Heart left ventricle (tissue), 16 donors: ENCODE measurements around the gene SDF2L1. TPM values are rescaled to one million over a fixed set of nuclear protein-coding genes. Genes with fewer than 3 reads are reported as not detected.

Experiments used
- ATAC-seq, 4 donors: fragments of 200-7000 bp; cut with Tn5 transposase; one replicate each; pipeline ENCODE4 v1.9.1; 2020 to 2022; ENCODE audit warnings: moderate library complexity in 4 of 4, mild to moderate bottlenecking in 3 of 4, moderate number of reproducible peaks in 1 of 4
- DNase-seq, 5 donors: peaks; one replicate each; pipeline ENCODE4 v3.0.0-alpha.2; 2020
- H3K27ac ChIP-seq, 12 donors: fragments of 200-600 bp; sonication (generic) in 4 of 12; one replicate each; pipeline versions ENCODE4 v1.5.0 to v1.8.0; 2016 to 2022; ENCODE audit warnings: mild to moderate bottlenecking in 2 of 12
- H3K27me3 ChIP-seq, 9 donors: fragments of 200-600 bp; sonication (generic) in 2 of 9; one replicate each; pipeline versions ENCODE4 v1.5.1 to v1.8.0; 2016 to 2022; ENCODE audit warnings: mild to moderate bottlenecking in 3 of 9
- H3K36me3 ChIP-seq, 9 donors: fragments of 200-600 bp; sonication (generic) in 2 of 9; one replicate each; pipeline versions ENCODE4 v1.5.0 to v1.8.0; 2018 to 2022; ENCODE audit warnings: mild to moderate bottlenecking in 2 of 9
- H3K4me1 ChIP-seq, 12 donors: fragments of 200-600 bp; sonication (generic) in 4 of 12; one replicate each; pipeline versions ENCODE4 v1.5.0 to v1.8.0; 2016 to 2022; ENCODE audit warnings: mild to moderate bottlenecking in 3 of 12
- H3K4me3 ChIP-seq, 12 donors: fragments of 200-600 bp; sonication (generic) in 4 of 12; one replicate each; pipeline versions ENCODE4 v1.5.0 to v1.8.0; 2017 to 2022; ENCODE audit warnings: mild to moderate bottlenecking in 9 of 12, moderate library complexity in 4 of 12
- H3K9me3 ChIP-seq, 12 donors: fragments of 200-600 bp; sonication (generic) in 4 of 12; one replicate each; pipeline versions ENCODE4 v1.5.0 to v1.8.0; 2016 to 2022; ENCODE audit warnings: mild to moderate bottlenecking in 1 of 12
- CTCF ChIP-seq, 12 donors: fragments of 200-600 bp; sonication (generic) in 4 of 12; IDR thresholded peaks; one replicate each; pipeline versions ENCODE4 v1.5.0 to v1.8.0; 2018 to 2022; ENCODE audit warnings: antibody characterized with exemption in 12 of 12, mild to moderate bottlenecking in 5 of 12
- POLR2A ChIP-seq, 2 donors: fragments of 450-650 bp; IDR thresholded peaks; one replicate each; pipeline ENCODE4 v1.6.1; 2017; ENCODE audit warnings: antibody characterized with exemption in 2 of 2, mild to moderate bottlenecking in 2 of 2, moderate library complexity in 2 of 2
- WGBS, 4 donors: extraction: QIAGEN DNeasy Blood & Tissue Kit in 2 of 4; methylation state at CpG; one replicate each; pipeline versions ENCODE4 v1.1.5 to v1.1.7; 2013 to 2018; 5-methylcytosine and 5-hydroxymethylcytosine counted together
- intact Hi-C, 10 donors: fragments of 100-400 bp; cut with DNase I; formaldehyde crosslinking; loops; one replicate each; pipeline versions ENCODE4 v1.11.1 to v1.14.2; 2022
- polyA plus RNA-seq, 2 donors: library from polyadenylated mRNA; stranded (reverse); fragments of 200-250 nt; gene quantifications; one replicate each; pipeline ENCODE4 v1.2.3, GENCODE V29; 2013
- total RNA-seq, 9 donors: library from RNA; depleted of rRNA in 2 of 9; stranded (reverse); fragments of >200 nt in 2 of 9; fragmentation: NEBNext Ultra II Directional in 3 of 9; extraction: Animal tissue kit (Norgen Biotek cat#: 25700) in 3 of 9; gene quantifications; one replicate each; pipeline versions ENCODE4 v1.1.0 to v1.2.4, GENCODE V29; 2016 to 2023
- donor health status: ischemic (EF 13 %, LVEDD 7.1; RV severe dilation, severe dysfunction).
- donor health status: healthy with polysubstance abuse.
- donor health status: DM: no; HTN: yes; CAD: no.
- donor health status: DM: no; HTN: no; CAD: no.
- donor health status: ischemic (EF 25% LVEDD 6.9; RV normal size, moderate dysfunction).
- donor health status: ischemic (EF 25% LVEDD 5.7; RV mildly dilated, moderate dysfunction).
- donor health status: healthy.
- donor health status: DM: yes; HTN: yes; CAD: no.
- donor health status: ischemic (EF 35%, LVEDD 5.7; RV mildly dilated, moderate dysfunction).
- donor health status: nonischemic (EF 11% LVEDD 7.7; RV severe dilation, severe dysfunction).
- donor health status: DM: yes; HTN: yes; CAD: no.
- donor health status: PGD.
- donor health status: ischemic (EF 29% LVEDD 5.4; RV normal size, mild dysfunction).
- donor health status: nonischemic (EF 23%, LVEDD 6.1; RV moderate dilation, normal function).

SDF2L1 gene
- total and polyA plus RNA-seq, 11 donors = 14.1 to 226 (median 24.5) TPM

GRCh38 chr22:21659864-21660525, 17.9 kb downstream of the SDF2L1 start:
- no peak for TF ChIP-seq CTCF (IDR thresholded peaks at IDR 0.05)
- no peak for TF ChIP-seq POLR2A (IDR thresholded peaks at IDR 0.05)
- Histone ChIP-seq H3K27me3 (peaks cover 0 to 7% (median 0%) of the 10 kb centered on the region in 9 donors), H3K4me3 (no peak overlapping the region), H3K27ac (no peak overlapping the region), H3K4me1 (peaks cover 0 to 14% (median 5%) of the 10 kb centered on the region in 12 donors), H3K9me3 (no peaks in the 10 kb centered on the region), H3K36me3 (no peaks in the 10 kb centered on the region)
- no peak for DNase-seq
- intact Hi-C loops = no loop called here
- 70 to 76% (median 73%) methylated on average over 7 of the region's 7 CpGs for WGBS, 4 donors
- ATAC-seq = no peak

- ATAC-seq (no peak), DNase-seq (no peak)
- Histone ChIP-seq H3K36me3 (no peaks in the 10 kb centered on the region), H3K27me3 (peaks cover 0 to 7% (median 0%) of the 10 kb centered on the region in 9 donors), H3K4me1 (peaks cover 0 to 19% (median 7%) of the 10 kb centered on the region in 12 donors), H3K4me3 (no peak overlapping the region), H3K27ac (no peak overlapping the region), H3K9me3 (no peaks in the 10 kb centered on the region)
- intact Hi-C loops = no loop called here
- WGBS, 4 donors = 79 to 85% (median 80%) methylated on average over 7 of the region's 7 CpGs
- TF ChIP-seq POLR2A (IDR thresholded peaks at IDR 0.05) (no peak), CTCF (IDR thresholded peaks at IDR 0.05) (no peak)
Observed at GRCh38 chr22:21660904-21661303, 18.8 kb downstream of the SDF2L1 start.

- DNase-seq (no peak), ATAC-seq (no peak)
- Histone ChIP-seq H3K27me3 (peaks cover 0 to 4% (median 0%) of the 10 kb centered on the region in 9 donors), H3K27ac (no peak overlapping the region), H3K9me3 (no peaks in the 10 kb centered on the region), H3K4me1 (peaks cover 0 to 25% (median 9%) of the 10 kb centered on the region in 12 donors), H3K4me3 (no peak overlapping the region), H3K36me3 (no peaks in the 10 kb centered on the region)
- TF ChIP-seq POLR2A (IDR thresholded peaks at IDR 0.05) (no peak), CTCF (IDR thresholded peaks at IDR 0.05) (no peak)
- WGBS, 4 donors = 92 to 96% (median 95%) methylated on average over 5 of the region's 5 CpGs
- intact Hi-C loops = no loop called here
Observed at GRCh38 chr22:21661991-21662390, 19.9 kb downstream of the SDF2L1 start.

GRCh38 chr22:21663738-21664137, 21.6 kb downstream of the SDF2L1 start:
- Histone ChIP-seq H3K4me3 (no peak overlapping the region), H3K27ac (no peak overlapping the region), H3K27me3 (no peaks in the 10 kb centered on the region), H3K4me1 (peaks cover 0 to 21% (median 7%) of the 10 kb centered on the region in 12 donors), H3K36me3 (no peaks in the 10 kb centered on the region), H3K9me3 (no peaks in the 10 kb centered on the region)
- no peak for TF ChIP-seq POLR2A (IDR thresholded peaks at IDR 0.05)
- TF ChIP-seq CTCF (IDR thresholded peaks at IDR 0.05) = no peak
- 89 to 98% (median 91%) methylated on average over 2 of the region's 2 CpGs for WGBS, 4 donors
- no peak for ATAC-seq
- intact Hi-C loops = no loop called here
- DNase-seq = no peak
